Endodermal cell (in vitro differentiated cells): ENCODE results near the gene YY1AP1. TPM values are rescaled to one million over a fixed set of nuclear protein-coding genes. Genes with fewer than 3 reads are reported as not detected.
"Not testable (repeated sequence)": the region's sequence is repeated elsewhere in the genome, so short reads cannot be mapped to it uniquely, and the experiment has no call there.

Source experiments
- DNase-seq: peaks from one replicate; pipeline ENCODE4 v3.0.0-alpha.2; 2017
- H3K27ac ChIP-seq: 2 replicates; pipeline ENCODE4 v1.5.1; 2013; ENCODE audit warnings: mild to moderate bottlenecking, low read depth, low read length, moderate library complexity
- H3K27me3 ChIP-seq: 2 replicates; pipeline ENCODE4 v1.6.1; 2013; ENCODE audit warnings: mild to moderate bottlenecking, low read length, moderate library complexity; ENCODE audit not compliant: insufficient read depth, control insufficient read depth, poor library complexity, severe bottlenecking
- H3K36me3 ChIP-seq: 2 replicates; pipeline ENCODE4 v1.7.0; 2013; ENCODE audit warnings: mild to moderate bottlenecking, low read length, moderate library complexity; ENCODE audit not compliant: control insufficient read depth, insufficient read depth
- H3K4me1 ChIP-seq: one replicate; pipeline ENCODE4 v1.7.0; 2013; ENCODE audit warnings: low read length; ENCODE audit not compliant: control insufficient read depth, insufficient read depth
- H3K4me3 ChIP-seq: 2 replicates; pipeline ENCODE4 v1.5.1; 2013; ENCODE audit warnings: mild to moderate bottlenecking, low read length, moderate library complexity
- H3K9ac ChIP-seq: 2 replicates; pipeline ENCODE4 v1.6.1; 2013; ENCODE audit warnings: mild to moderate bottlenecking, low read length, moderate library complexity; ENCODE audit not compliant: poor library complexity, severe bottlenecking; ENCODE audit errors: extremely low read depth
- H3K9me3 ChIP-seq: 2 replicates; pipeline ENCODE4 v1.6.1; 2013; ENCODE audit warnings: mild to moderate bottlenecking, low read length, moderate library complexity; ENCODE audit not compliant: control insufficient read depth
- H3K27ac Mint-ChIP-seq: 2 replicates; pipeline ENCODE4 v1.8.0; 2020; ENCODE audit warnings: mixed read lengths
- H3K27me3 Mint-ChIP-seq: 2 replicates; pipeline ENCODE4 v1.8.0; 2021; ENCODE audit warnings: mild to moderate bottlenecking, mixed read lengths; ENCODE audit not compliant: insufficient read depth
- H3K36me3 Mint-ChIP-seq: 2 replicates; pipeline ENCODE4 v1.8.0; 2020; ENCODE audit warnings: low read depth, mixed read lengths
- H3K4me1 Mint-ChIP-seq: 2 replicates; pipeline ENCODE4 v1.8.0; 2020; ENCODE audit warnings: mixed read lengths
- H3K4me3 Mint-ChIP-seq: 2 replicates; pipeline ENCODE4 v1.8.0; 2020; ENCODE audit warnings: mild to moderate bottlenecking, moderate library complexity, mixed read lengths
- H3K9me3 Mint-ChIP-seq: 2 replicates; pipeline ENCODE4 v1.8.0; 2020; ENCODE audit warnings: mild to moderate bottlenecking, mixed read lengths
- CTCF ChIP-seq: fragments of 200-600 bp; sonication (generic); conservative IDR thresholded peaks from 2 replicates; pipeline ENCODE4 v1.5.0; 2021; ENCODE audit warnings: antibody characterized with exemption, mild to moderate bottlenecking
- WGBS, 2 experiments: methylation state at CpG; one replicate each; pipeline versions ENCODE4 v1.1.5 to v1.1.7; 2013; ENCODE audit warnings: missing lambda C conversion rate in 2 of 2, mixed read lengths in 1 of 2; ENCODE audit not compliant: insufficient coverage in 1 of 2, insufficient read length in 1 of 2; 5-methylcytosine and 5-hydroxymethylcytosine counted together
- total RNA-seq, 2 donors: library from RNA; stranded (reverse); fragmentation: NEBNext Ultra II Directional in 1 of 2; extraction: Animal tissue kit (Norgen Biotek cat#: 25700) in 1 of 2; gene quantifications; 2 replicates in 1 of 2; 3 replicates in 1 of 2; pipeline ENCODE4 v1.2.1, GENCODE V29; 2021

The YY1AP1 gene
- total RNA-seq, 2 donors from 2014 or later = 44.2 to 45.8 TPM

GRCh38 chr1:155643230-155643629, 45.3 kb downstream of the YY1AP1 start:
- H3K4me3 ChIP-seq = peak overlapping the region; percentile 18
- no peaks in the 10 kb centered on the region for H3K36me3 ChIP-seq
- peaks cover 8% of the 10 kb centered on the region for H3K36me3 Mint-ChIP-seq
- peaks cover under 1% of the 10 kb centered on the region for H3K4me1 Mint-ChIP-seq
- peaks cover 8% of the 10 kb centered on the region for H3K27me3 Mint-ChIP-seq
- H3K27ac ChIP-seq = no peak overlapping the region
- no peak overlapping the region for H3K9ac ChIP-seq
- no peak overlapping the region for H3K4me3 Mint-ChIP-seq
- 96% methylated on average over 3 of the region's 3 CpGs; no CpG with 5 or more reads in 1 of the 2 experiments for WGBS, 2 experiments
- H3K4me1 ChIP-seq = no peaks in the 10 kb centered on the region
- H3K27ac Mint-ChIP-seq = no peak overlapping the region
- no peak for DNase-seq
- TF ChIP-seq CTCF = no peak
- peaks cover 67% of the 10 kb centered on the region for H3K9me3 Mint-ChIP-seq
- peaks cover 45% of the 10 kb centered on the region for H3K9me3 ChIP-seq
- H3K27me3 ChIP-seq = no peaks in the 10 kb centered on the region

- H3K4me1 ChIP-seq, H3K36me3 ChIP-seq, DNase-seq, H3K27me3 ChIP-seq, H3K4me1 Mint-ChIP-seq, H3K27ac Mint-ChIP-seq, H3K27me3 Mint-ChIP-seq, H3K4me3 Mint-ChIP-seq, H3K9ac ChIP-seq, H3K27ac ChIP-seq, H3K36me3 Mint-ChIP-seq: not testable (repeated sequence)
- H3K4me3 ChIP-seq = peak overlapping the region; percentile 18
- 89 to 100% methylated on average over 4 to 11 of the region's 11 CpGs for WGBS, 2 experiments
- peaks cover 45% of the 10 kb centered on the region for H3K9me3 ChIP-seq
- H3K9me3 Mint-ChIP-seq = peaks cover 65% of the 10 kb centered on the region
These were observed 45.9 kb downstream of the YY1AP1 start for GRCh38 chr1:155642559-155643180.

DNA sequence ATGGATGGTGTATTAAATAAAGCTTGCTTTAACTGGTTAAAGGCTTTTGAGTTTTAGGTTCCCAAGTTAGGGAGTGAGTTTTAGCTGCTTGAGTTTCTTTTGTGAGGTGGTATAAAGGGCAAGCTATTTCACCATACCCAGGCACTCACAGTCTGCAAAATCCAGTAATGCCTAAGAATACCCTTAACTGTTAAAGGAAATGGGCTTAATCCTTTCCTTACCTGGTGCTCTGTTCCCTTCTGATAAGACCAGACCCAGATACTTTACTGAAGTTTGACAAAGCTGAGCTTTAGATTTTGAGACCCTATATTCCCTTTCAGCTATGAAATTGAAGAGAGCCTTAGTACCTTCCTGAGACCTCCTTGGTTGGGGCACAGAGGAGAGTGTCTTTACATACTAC, 48.2 kb downstream of the YY1AP1 start:
- H3K27ac Mint-ChIP-seq = no peak overlapping the region
- no peak overlapping the region for H3K4me3 Mint-ChIP-seq
- H3K9me3 Mint-ChIP-seq = peaks cover 65% of the 10 kb centered on the region
- Histone ChIP-seq H3K36me3 (no peaks in the 10 kb centered on the region), H3K4me3 (no peak overlapping the region), H3K9ac (no peak overlapping the region), H3K9me3 (peaks cover 45% of the 10 kb centered on the region), H3K4me1 (no peaks in the 10 kb centered on the region), H3K27ac (no peak overlapping the region), H3K27me3 (no peaks in the 10 kb centered on the region)
- peaks cover 10% of the 10 kb centered on the region for H3K4me1 Mint-ChIP-seq
- peaks cover 8% of the 10 kb centered on the region for H3K36me3 Mint-ChIP-seq
- DNase-seq = no peak
- peaks cover 6% of the 10 kb centered on the region for H3K27me3 Mint-ChIP-seq
- TF ChIP-seq CTCF = no peak
